Trophoblast cell (in vitro differentiated cells and primary cell): ENCODE data around the gene RUSF1.

Experiments used
- DNase-seq, 2 donors: peaks; one replicate each; pipeline ENCODE4 v3.0.0-alpha.2; 2016
- H2AFZ ChIP-seq: 2 replicates; pipeline ENCODE4 v1.6.1; 2013; ENCODE audit warnings: low read length, moderate library complexity, mild to moderate bottlenecking; ENCODE audit not compliant: insufficient read depth, poor library complexity
- H2AK5ac ChIP-seq: 2 replicates; pipeline ENCODE4 v1.6.1; 2013; ENCODE audit warnings: mild to moderate bottlenecking, low read length
- H2BK120ac ChIP-seq: 2 replicates; pipeline ENCODE4 v1.6.1; 2013; ENCODE audit warnings: low read length, mild to moderate bottlenecking, moderate library complexity; ENCODE audit not compliant: insufficient read depth, poor library complexity
- H2BK12ac ChIP-seq: 2 replicates; pipeline ENCODE4 v1.6.1; 2013; ENCODE audit warnings: mild to moderate bottlenecking, low read length, moderate library complexity
- H2BK5ac ChIP-seq: 2 replicates; pipeline ENCODE4 v1.6.1; 2013; ENCODE audit warnings: low read length, low read depth, moderate library complexity, mild to moderate bottlenecking; ENCODE audit not compliant: poor library complexity
- H3K14ac ChIP-seq: 2 replicates; pipeline ENCODE4 v1.6.1; 2013; ENCODE audit warnings: mild to moderate bottlenecking, low read length
- H3K18ac ChIP-seq: 2 replicates; pipeline ENCODE4 v1.6.1; 2013; ENCODE audit warnings: mild to moderate bottlenecking, low read length
- H3K23ac ChIP-seq: 2 replicates; pipeline ENCODE4 v1.6.1; 2013; ENCODE audit warnings: low read length
- H3K27ac ChIP-seq: 2 replicates; pipeline ENCODE4 v1.5.1; 2013; ENCODE audit warnings: low read depth, mild to moderate bottlenecking, inconsistent platforms, low read length, moderate library complexity
- H3K27me3 ChIP-seq: 2 replicates; pipeline ENCODE4 v1.6.1; 2013; ENCODE audit warnings: inconsistent platforms, mild to moderate bottlenecking, low read length, moderate library complexity; ENCODE audit not compliant: insufficient read depth
- H3K36me3 ChIP-seq, 2 experiments: 1 replicate in 1 of 2; 2 replicates in 1 of 2; pipeline ENCODE4 v1.6.1; 2013; ENCODE audit warnings: low read length in 2 of 2, mild to moderate bottlenecking in 2 of 2, moderate library complexity in 1 of 2; ENCODE audit not compliant: insufficient read depth in 2 of 2, control insufficient read depth in 1 of 2
- H3K4ac ChIP-seq: 2 replicates; pipeline ENCODE4 v1.6.1; 2013; ENCODE audit warnings: low read depth, mild to moderate bottlenecking, low read length, moderate library complexity
- H3K4me1 ChIP-seq, 2 experiments: 1 replicate in 1 of 2; 2 replicates in 1 of 2; pipeline ENCODE4 v1.6.1; 2013; ENCODE audit warnings: low read length in 2 of 2, mild to moderate bottlenecking in 2 of 2, moderate library complexity in 1 of 2; ENCODE audit not compliant: insufficient read depth in 2 of 2, control insufficient read depth in 1 of 2
- H3K4me2 ChIP-seq: 2 replicates; pipeline ENCODE4 v1.6.1; 2013; ENCODE audit warnings: inconsistent platforms, mild to moderate bottlenecking, low read length, moderate library complexity
- H3K4me3 ChIP-seq: 2 replicates; pipeline ENCODE4 v1.5.1; 2013; ENCODE audit warnings: mild to moderate bottlenecking, low read depth, low read length, inconsistent platforms
- H3K79me1 ChIP-seq: one replicate; pipeline ENCODE4 v1.6.1; 2013; ENCODE audit warnings: low read length
- H3K79me2 ChIP-seq: 2 replicates; pipeline ENCODE4 v1.6.1; 2013; ENCODE audit warnings: low read length, mild to moderate bottlenecking; ENCODE audit not compliant: control insufficient read depth, insufficient read depth, poor library complexity
- H3K9ac ChIP-seq: 2 replicates; pipeline ENCODE4 v1.6.1; 2013; ENCODE audit warnings: mild to moderate bottlenecking, low read length
- H3K9me3 ChIP-seq: 2 replicates; pipeline ENCODE4 v1.6.1; 2013; ENCODE audit warnings: low read depth, mild to moderate bottlenecking, control low read depth, inconsistent platforms, low read length; ENCODE audit not compliant: insufficient read depth
- H4K12ac ChIP-seq: 2 replicates; pipeline ENCODE4 v1.6.1; 2013; ENCODE audit warnings: low read depth, mild to moderate bottlenecking, low read length, moderate library complexity
- H4K8ac ChIP-seq: 2 replicates; pipeline ENCODE4 v1.6.1; 2013; ENCODE audit warnings: low read depth, mild to moderate bottlenecking, low read length, moderate library complexity
- H4K91ac ChIP-seq: one replicate; pipeline ENCODE4 v1.6.1; 2013; ENCODE audit warnings: low read depth, mild to moderate bottlenecking, low read length, moderate library complexity
- WGBS: extraction: QIAGEN DNeasy Blood & Tissue Kit; methylation state at CpG from one replicate; pipeline ENCODE4 v1.1.7; 2013; ENCODE audit warnings: missing lambda C conversion rate; ENCODE audit not compliant: insufficient read length, insufficient coverage; ENCODE audit errors: extremely low coverage; 5-methylcytosine and 5-hydroxymethylcytosine counted together

Gene RUSF1

DNA sequence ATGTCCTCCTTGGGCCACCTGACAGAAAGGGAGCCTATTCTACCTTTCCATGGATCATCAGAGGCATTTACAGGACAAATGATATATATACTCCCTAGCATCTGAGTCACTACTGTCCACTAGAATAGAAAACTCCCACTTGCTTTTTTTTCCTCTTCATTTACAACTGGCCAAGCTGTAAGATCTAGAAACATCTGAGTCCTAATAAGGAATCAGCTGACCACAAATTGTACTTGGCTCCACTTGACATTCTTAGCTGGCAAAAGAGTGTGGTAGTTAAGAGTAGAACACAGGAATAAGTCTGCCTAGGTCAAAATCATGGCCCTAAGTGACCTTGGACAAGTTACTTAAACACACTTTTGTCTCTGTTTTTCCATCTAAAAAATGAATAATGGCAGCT is 5.2 kb downstream of the RUSF1 start:
- no peak overlapping the region for H3K4ac ChIP-seq
- H3K4me2 ChIP-seq, result no peak overlapping the region
- H2BK5ac ChIP-seq, result no peak overlapping the region
- H3K79me2 ChIP-seq, result peaks cover 6% of the 10 kb centered on the region
- no peak overlapping the region for H4K91ac ChIP-seq
- no peak overlapping the region for H3K9ac ChIP-seq
- H3K4me1 ChIP-seq, result peaks cover 3 to 9% of the 10 kb centered on the region in 2 experiments
- H2AFZ ChIP-seq, result no peak overlapping the region
- H3K23ac ChIP-seq, result no peak overlapping the region
- no peak overlapping the region for H3K14ac ChIP-seq
- no peak overlapping the region for H3K27ac ChIP-seq
- DNase-seq, result no peak
- no peaks in the 10 kb centered on the region for H3K9me3 ChIP-seq
- H3K18ac ChIP-seq, result no peak overlapping the region
- H2AK5ac ChIP-seq, result no peak overlapping the region
- no peak overlapping the region for H3K4me3 ChIP-seq
- no peak overlapping the region for H4K12ac ChIP-seq
- peaks cover 12 to 24% of the 10 kb centered on the region in 2 experiments for H3K36me3 ChIP-seq
- no peaks in the 10 kb centered on the region for H3K27me3 ChIP-seq
- H2BK120ac ChIP-seq, result no peak overlapping the region
- H4K8ac ChIP-seq, result no peak overlapping the region
- no peak overlapping the region for H2BK12ac ChIP-seq
- H3K79me1 ChIP-seq, result peaks cover 5% of the 10 kb centered on the region

DNA sequence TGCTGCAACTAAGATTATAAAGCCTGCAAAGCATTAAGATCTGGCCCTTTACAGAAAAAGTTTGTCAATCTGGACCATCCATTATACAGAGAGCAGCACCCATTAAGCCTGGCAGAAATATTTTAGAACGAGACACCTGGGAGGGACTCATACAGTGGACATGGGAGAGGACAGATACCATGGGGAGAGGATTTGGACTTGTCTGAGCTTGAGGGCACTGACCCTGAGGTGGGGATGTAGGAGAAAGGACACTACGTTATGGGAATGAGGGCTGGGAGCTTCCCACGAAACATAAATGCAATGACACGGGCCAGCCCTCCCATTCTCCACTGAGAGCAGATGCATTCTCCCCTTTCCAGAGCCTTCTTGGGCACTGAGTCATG is 6.2 kb downstream of the RUSF1 start:
- Histone ChIP-seq H3K4ac (no peak overlapping the region), H4K12ac (no peak overlapping the region)

DNA sequence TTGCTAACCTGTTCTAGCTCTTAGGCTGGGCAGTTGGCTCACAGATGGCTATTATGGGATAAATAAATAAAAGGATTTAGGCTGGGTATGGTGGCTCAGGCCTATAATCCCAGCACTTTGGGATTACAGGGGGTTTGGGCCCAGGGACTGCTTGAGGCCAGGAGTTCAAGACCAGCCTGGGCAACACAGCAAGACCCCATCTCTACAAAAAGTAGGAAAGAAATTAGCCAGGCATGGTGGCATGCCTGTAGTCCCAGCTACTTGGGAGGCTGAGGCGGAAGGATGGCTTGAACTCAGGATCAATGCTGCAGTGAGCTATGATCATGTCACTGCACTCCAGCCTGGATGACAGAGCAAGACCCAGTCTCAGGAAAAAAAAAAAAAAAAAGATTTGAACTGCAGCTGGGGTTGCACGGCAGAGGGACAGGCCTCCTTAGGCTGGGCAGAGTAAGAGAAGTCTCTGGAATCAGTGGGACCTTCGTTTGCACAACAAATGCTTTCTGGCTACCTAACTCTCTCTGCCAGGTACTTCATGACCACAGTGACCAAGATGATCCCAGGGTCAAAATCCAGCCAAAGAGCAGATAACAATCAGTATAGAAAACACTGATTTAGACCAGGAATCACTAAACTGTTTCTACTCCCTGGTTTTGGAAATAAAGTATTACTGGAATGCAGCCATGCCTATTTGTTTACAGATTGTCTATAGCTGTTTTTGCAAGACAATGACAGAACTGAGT is 6.8 kb downstream of the RUSF1 start:
- WGBS, result no CpG with 5 or more reads among the region's 3 CpGs
- Histone ChIP-seq H3K9me3 (peaks cover 3% of the 10 kb centered on the region), H2BK12ac (no peak overlapping the region), H2AK5ac (no peak overlapping the region), H3K18ac (no peak overlapping the region), H2BK120ac (no peak overlapping the region), H3K4me3 (no peak overlapping the region), H4K8ac (no peak overlapping the region), H3K79me2 (no peaks in the 10 kb centered on the region), H3K4ac (no peak overlapping the region), H2AFZ (no peak overlapping the region), H3K36me3 (peaks cover 17 to 33% of the 10 kb centered on the region in 2 experiments), H3K14ac (no peak overlapping the region), H2BK5ac (no peak overlapping the region), H3K27ac (no peak overlapping the region), H3K9ac (no peak overlapping the region), H4K12ac (no peak overlapping the region), H3K27me3 (no peaks in the 10 kb centered on the region), H3K23ac (no peak overlapping the region), H3K79me1 (no peaks in the 10 kb centered on the region), H3K4me2 (no peak overlapping the region), H4K91ac (no peak overlapping the region), H3K4me1 (peaks cover 0 to 5% of the 10 kb centered on the region in 2 experiments)
- DNase-seq, result no peak

More for the DNA sequence above, 6.2 kb downstream of the RUSF1 start:
- no peak overlapping the region for H3K27ac ChIP-seq
- no peak overlapping the region for H2AK5ac ChIP-seq
- WGBS, result no CpG with 5 or more reads among the region's 4 CpGs
- H3K9ac ChIP-seq, result no peak overlapping the region
- DNase-seq, result no peak
- no peaks in the 10 kb centered on the region for H3K79me1 ChIP-seq
- H2BK12ac ChIP-seq, result no peak overlapping the region
- no peak overlapping the region for H4K8ac ChIP-seq
- no peak overlapping the region for H3K18ac ChIP-seq
- H3K23ac ChIP-seq, result no peak overlapping the region
- H3K79me2 ChIP-seq, result no peaks in the 10 kb centered on the region
- no peak overlapping the region for H2AFZ ChIP-seq
- no peak overlapping the region for H3K4me3 ChIP-seq
- no peak overlapping the region for H4K91ac ChIP-seq
- peaks cover 0 to 5% of the 10 kb centered on the region in 2 experiments for H3K4me1 ChIP-seq
- H3K4me2 ChIP-seq, result no peak overlapping the region
- H3K14ac ChIP-seq, result no peak overlapping the region
- peaks cover 12 to 27% of the 10 kb centered on the region in 2 experiments for H3K36me3 ChIP-seq
- H2BK5ac ChIP-seq, result no peak overlapping the region
- H3K27me3 ChIP-seq, result no peaks in the 10 kb centered on the region
- no peak overlapping the region for H2BK120ac ChIP-seq
- H3K9me3 ChIP-seq, result no peaks in the 10 kb centered on the region

DNA sequence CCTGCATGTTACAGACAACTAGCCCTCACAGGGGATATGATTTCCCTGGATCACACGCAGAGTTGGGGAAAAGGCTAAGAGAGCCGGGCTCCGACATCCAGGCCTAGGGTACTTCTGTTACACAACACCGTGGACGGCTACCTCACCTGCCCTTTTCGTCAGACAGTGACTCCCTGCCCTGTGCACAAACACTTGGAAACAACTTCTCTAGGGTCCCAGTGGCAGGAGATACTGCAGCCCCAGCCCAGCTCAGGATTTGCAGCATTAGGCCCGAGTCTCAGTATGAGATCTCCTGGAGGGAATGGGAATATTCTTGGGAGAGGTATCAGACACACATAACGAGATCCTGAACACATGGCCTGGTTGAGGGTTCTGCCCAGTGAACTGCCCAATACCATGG is 8.3 kb downstream of the RUSF1 start:
- Histone ChIP-seq H4K91ac (no peak overlapping the region), H3K79me2 (no peaks in the 10 kb centered on the region), H3K27ac (no peak overlapping the region), H2BK120ac (no peak overlapping the region), H4K12ac (no peak overlapping the region), H3K4me2 (no peak overlapping the region), H3K4me3 (no peak overlapping the region), H3K4ac (no peak overlapping the region), H2BK12ac (no peak overlapping the region), H3K23ac (no peak overlapping the region), H2BK5ac (no peak overlapping the region), H3K79me1 (no peaks in the 10 kb centered on the region), H2AFZ (no peak overlapping the region), H3K14ac (no peak overlapping the region), H3K36me3 (peaks cover 22 to 44% of the 10 kb centered on the region in 2 experiments), H3K18ac (no peak overlapping the region), H3K9me3 (peaks cover 3% of the 10 kb centered on the region), H3K9ac (no peak overlapping the region), H3K4me1 (peaks cover 0 to 5% of the 10 kb centered on the region in 2 experiments), H4K8ac (no peak overlapping the region), H2AK5ac (no peak overlapping the region), H3K27me3 (no peaks in the 10 kb centered on the region)
- no peak for DNase-seq
- no CpG with 5 or more reads among the region's 8 CpGs for WGBS
